Activated T-cell treated with anti-CD3 and anti-CD28 coated beads for 24 hours (primary cell): Measurements from ENCODE around the gene XRN2.

ENCODE experiments used
- DNase-seq: peaks from one replicate; pipeline ENCODE4 v3.0.0-alpha.2; 2020; ENCODE audit warnings: low read depth

XRN2 gene

GRCh38 chr20:21294755-21295154, 8.4 kb upstream of the XRN2 start:
- no peak for DNase-seq

GRCh38 chr20:21301940-21302663, 1.0 kb upstream of the XRN2 start:
- no peak for DNase-seq

GRCh38 chr20:21302664-21303060, 469 bp upstream of the XRN2 start:
- no peak for DNase-seq

- no peak for DNase-seq
These were observed 898 bp downstream of the XRN2 start for GRCh38 chr20:21303872-21304586.

- DNase-seq = no peak
These were observed 5.2 kb downstream of the XRN2 start for GRCh38 chr20:21308340-21308739.

- DNase-seq = no peak
These were observed 6.7 kb downstream of the XRN2 start for GRCh38 chr20:21309678-21310467.

- DNase-seq = no peak
These were observed 9.8 kb downstream of the XRN2 start for GRCh38 chr20:21312813-21313474.

- DNase-seq = peak; percentile 8
These were observed 12.0 kb downstream of the XRN2 start for GRCh38 chr20:21315138-21315537.

GRCh38 chr20:21322083-21322710, 19.1 kb downstream of the XRN2 start:
- no peak for DNase-seq

GRCh38 chr20:21322921-21323331, 19.8 kb downstream of the XRN2 start:
- DNase-seq = no peak

GRCh38 chr20:21323640-21324039, 20.5 kb downstream of the XRN2 start:
- DNase-seq = no peak

DNA sequence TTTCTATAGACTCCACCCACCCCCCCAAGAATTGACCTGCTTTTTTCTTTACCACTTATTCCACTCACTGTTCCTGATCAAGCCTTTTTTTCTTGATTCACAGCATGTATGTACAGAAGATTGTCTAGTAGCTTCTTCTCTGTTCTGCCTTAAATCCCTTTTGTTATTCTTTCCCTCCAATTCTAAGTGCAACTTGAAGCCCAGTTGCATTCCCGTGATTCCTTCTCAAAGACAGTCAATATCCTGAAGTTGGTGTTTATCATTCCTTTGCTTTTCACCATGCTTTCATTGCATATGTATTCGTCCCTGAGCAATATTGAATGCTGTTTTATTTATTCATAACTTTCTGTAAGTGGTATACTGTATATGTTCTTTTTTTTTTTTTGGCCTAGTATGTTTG, 21.0 kb downstream of the XRN2 start:
- no peak for DNase-seq

DNA sequence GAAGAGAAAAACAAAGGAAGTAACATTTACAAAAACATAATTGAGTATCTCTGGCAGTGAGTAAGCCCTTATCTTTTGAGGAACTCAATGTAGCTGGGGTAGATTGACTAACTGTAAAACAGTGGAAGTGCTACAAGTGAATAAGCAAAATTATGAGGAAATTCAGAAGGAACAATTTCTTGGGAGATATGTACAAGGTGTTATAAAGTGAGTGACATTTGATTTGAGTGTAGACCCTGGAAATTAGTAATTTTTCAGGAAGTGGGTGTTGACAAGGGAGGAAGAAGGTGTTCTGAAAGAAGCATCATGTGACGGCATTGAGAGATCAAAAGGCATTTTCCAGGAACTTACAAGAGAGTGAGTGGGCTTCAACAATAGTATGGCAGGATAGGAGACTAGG, 22.2 kb downstream of the XRN2 start:
- no peak for DNase-seq

GRCh38 chr20:21326700-21327099, 23.6 kb downstream of the XRN2 start:
- DNase-seq = no peak

GRCh38 chr20:21336455-21337151, 33.5 kb downstream of the XRN2 start:
- DNase-seq = no peak

DNA sequence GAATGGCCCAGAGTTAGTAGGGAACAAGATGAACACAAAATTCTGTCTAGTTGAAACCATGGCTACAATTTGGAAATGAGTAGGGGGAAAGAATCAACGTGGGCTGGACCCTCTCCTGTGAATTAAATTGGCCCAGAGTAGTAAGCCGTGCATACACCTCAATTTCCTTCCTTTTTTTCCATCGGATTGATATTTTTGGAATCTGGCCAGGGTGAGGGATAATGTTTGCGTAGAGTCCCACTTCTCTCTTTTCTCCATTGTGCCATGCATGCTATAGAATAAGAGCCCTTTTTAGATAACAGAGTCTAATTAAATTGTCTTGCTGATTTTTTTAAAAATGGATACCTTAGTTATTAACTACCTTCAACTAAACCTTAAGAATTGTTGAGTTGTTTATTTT, 35.2 kb downstream of the XRN2 start:
- no peak for DNase-seq

- no peak for DNase-seq
These were observed 36.4 kb downstream of the XRN2 start for GRCh38 chr20:21339499-21339898.

DNA sequence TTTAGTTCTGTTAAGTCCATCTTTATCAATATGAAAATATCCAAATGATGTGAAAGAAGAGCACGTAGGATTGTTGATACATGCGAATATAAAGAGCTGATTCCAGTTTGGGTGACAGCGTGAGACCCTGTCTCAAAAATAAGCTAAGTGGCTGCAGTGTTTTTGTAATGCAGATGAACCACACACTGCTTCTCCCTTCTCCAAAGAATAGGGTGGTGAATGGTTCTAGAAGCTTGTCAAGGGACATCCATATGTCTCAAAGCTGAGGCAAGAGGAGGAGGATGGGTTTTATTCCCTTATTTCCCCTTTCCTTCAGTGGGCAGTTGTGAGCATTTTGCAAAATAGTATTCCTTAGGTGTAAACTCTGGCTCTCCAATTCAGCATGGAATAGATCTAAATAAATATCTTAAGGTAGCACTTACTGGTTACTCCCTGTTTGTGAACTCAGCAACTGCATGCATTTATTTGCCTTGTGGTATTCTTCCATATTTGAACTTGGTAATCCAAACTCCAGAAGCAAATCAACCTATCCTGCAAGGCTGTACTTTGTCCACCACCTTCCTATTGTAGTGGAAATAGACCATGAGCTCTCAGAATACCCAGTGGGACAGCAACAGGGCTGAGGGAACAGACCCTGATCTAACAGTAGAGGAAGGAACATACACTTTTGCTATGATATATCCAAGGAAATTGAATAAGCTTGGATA, 38.0 kb downstream of the XRN2 start:
- no peak for DNase-seq

- DNase-seq = no peak
These were observed 39.7 kb downstream of the XRN2 start for GRCh38 chr20:21342656-21343345.
